MM.1S (cell line): ENCODE measurements around the gene PRKG1.

Experiments used
- CTCF ChIP-seq: fragments of 300-600 bp; sonication (generic); IDR thresholded peaks from 2 replicates; pipeline ENCODE4 v1.5.1; 2016; ENCODE audit warnings: antibody characterized with exemption, low read length, mixed read lengths
- EZH2 ChIP-seq: fragments of 300-600 bp; sonication (generic); optimal IDR thresholded peaks from 2 replicates; pipeline ENCODE3; 2017; ENCODE audit warnings: low read depth, mild to moderate bottlenecking, antibody characterized with exemption, low read length, mixed read lengths
- EZH2phosphoT487 ChIP-seq: fragments of 300-600 bp; sonication (generic); IDR thresholded peaks from 2 replicates; pipeline ENCODE4 v1.6.1; 2018; ENCODE audit warnings: antibody characterized with exemption, low read length

DNA sequence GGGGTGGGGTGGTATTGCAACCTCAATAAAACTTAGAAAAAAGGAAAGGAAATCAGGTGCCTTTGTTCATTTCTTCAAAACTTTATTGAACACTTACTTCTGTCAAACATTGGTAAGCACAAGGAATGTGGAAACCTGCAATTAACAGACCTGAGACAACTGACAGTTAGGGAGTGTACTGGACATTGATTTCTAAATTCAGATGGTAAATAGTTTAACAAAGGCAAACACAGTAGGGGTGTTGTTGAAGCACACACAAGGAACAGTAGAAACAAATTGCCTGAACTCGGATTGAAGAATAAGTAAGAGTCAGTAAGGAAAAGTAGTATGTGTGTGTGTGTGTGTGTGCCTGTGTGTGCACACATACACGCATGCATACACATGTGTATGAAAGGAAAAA is 516.5 kb downstream of the PRKG1 start:
- TF ChIP-seq CTCF (no peak), EZH2 (no peak), EZH2phosphoT487 (no peak)
